Astrocyte of the spinal cord (primary cell): ENCODE measurements around the gene ADAMTS12.

Experiments used
- DNase-seq: peaks from one replicate; pipeline ENCODE4 v3.0.0; 2011; ENCODE audit warnings: low read depth, low spot score
- H3K4me3 ChIP-seq: 2 replicates; pipeline ENCODE4 v1.5.1; 2011; ENCODE audit warnings: low read depth, mild to moderate bottlenecking, low read length, moderate library complexity
- CTCF ChIP-seq: IDR thresholded peaks from 2 replicates; pipeline ENCODE4 v1.5.1; 2012; ENCODE audit warnings: low read depth, mild to moderate bottlenecking, low read length, inconsistent platforms
- in situ Hi-C: cut with HindIII; loops from 2 replicates; pipeline ENCODE4 v1.10.0; 2017; ENCODE audit warnings: low sequenced_read_pairs

ADAMTS12 gene

GRCh38 chr5:33840927-33841547, 50.8 kb downstream of the ADAMTS12 start:
- in situ Hi-C loops, result no loop called here
- no peak overlapping the region for H3K4me3 ChIP-seq
- TF ChIP-seq CTCF, result no peak
- no peak for DNase-seq

GRCh38 chr5:33837301-33837700, 54.5 kb downstream of the ADAMTS12 start:
- in situ Hi-C loops, result no loop called here
- no peak for DNase-seq
- H3K4me3 ChIP-seq, result no peak overlapping the region
- TF ChIP-seq CTCF, result no peak

- DNase-seq, result no peak
- in situ Hi-C loops, result no loop called here
- no peak overlapping the region for H3K4me3 ChIP-seq
- no peak for TF ChIP-seq CTCF
Observed at GRCh38 chr5:33834334-33834733, 57.5 kb downstream of the ADAMTS12 start.

- no peak for DNase-seq
- in situ Hi-C loops, result no loop called here
- H3K4me3 ChIP-seq, result no peak overlapping the region
- no peak for TF ChIP-seq CTCF
Observed at GRCh38 chr5:33833237-33833575, 58.6 kb downstream of the ADAMTS12 start.

GRCh38 chr5:33832404-33833236, 59.2 kb downstream of the ADAMTS12 start:
- in situ Hi-C loops, result no loop called here
- no peak overlapping the region for H3K4me3 ChIP-seq
- DNase-seq, result peak; percentile 62

GRCh38 chr5:33831041-33831440, 60.7 kb downstream of the ADAMTS12 start:
- DNase-seq, result no peak
- TF ChIP-seq CTCF, result no peak
- in situ Hi-C loops, result no loop called here

More at GRCh38 chr5:33832404-33833236, 59.2 kb downstream of the ADAMTS12 start:
- no peak for TF ChIP-seq CTCF

More at GRCh38 chr5:33831041-33831440, 60.7 kb downstream of the ADAMTS12 start:
- H3K4me3 ChIP-seq, result no peak overlapping the region
